Activated CD8-positive, alpha-beta T cell treated with anti-CD3 and anti-CD28 coated beads, Interleukin-2, amount 10 ng/mL, durations not matched to agents 7 days and 5 days (primary cell): ENCODE data around the gene CNOT10. TPM values are rescaled to one million over a fixed set of nuclear protein-coding genes. Genes with fewer than 3 reads are reported as not detected.

Experiments used
- ATAC-seq: fragments of 150-1000 bp; cut with Tn5 transposase; one replicate; pipeline ENCODE4 v1.10.0; 2021; ENCODE audit warnings: moderate library complexity
- CTCF ChIA-PET: fragments of 350-600 bp; sonication (Branson Sonifier 250); formaldehyde crosslinking; loops from one replicate; lab custom pipeline; 2021; ENCODE audit warnings: antibody characterized with exemption; lab: Charles Lee
- POLR2A ChIA-PET: fragments of 350-600 bp; sonication (Branson Sonifier 250); formaldehyde crosslinking; loops from one replicate; lab custom pipeline; 2021; ENCODE audit warnings: antibody characterized with exemption; lab: Charles Lee
- DNase-seq: peaks from one replicate; pipeline ENCODE4 v3.0.0-alpha.2; 2020
- H3K27ac Mint-ChIP-seq: one replicate; pipeline ENCODE4 v1.8.0; 2021; ENCODE audit warnings: mild to moderate bottlenecking, mixed read lengths
- H3K27me3 Mint-ChIP-seq: one replicate; pipeline ENCODE4 v1.8.0; 2021; ENCODE audit warnings: low read depth, mixed read lengths
- H3K36me3 Mint-ChIP-seq: one replicate; pipeline ENCODE4 v1.8.0; 2021; ENCODE audit warnings: low read depth, mixed read lengths
- H3K4me1 Mint-ChIP-seq: one replicate; pipeline ENCODE4 v1.8.0; 2021; ENCODE audit warnings: low read depth, mixed read lengths
- H3K4me3 Mint-ChIP-seq: one replicate; pipeline ENCODE4 v1.8.0; 2021; ENCODE audit warnings: mild to moderate bottlenecking, mixed read lengths
- H3K9me3 Mint-ChIP-seq: one replicate; pipeline ENCODE4 v1.8.0; 2022; ENCODE audit warnings: mixed read lengths; ENCODE audit not compliant: insufficient read depth
- total RNA-seq, 2 experiments: library from RNA; stranded (reverse); gene quantifications; one replicate each; pipeline ENCODE4 v1.2.3, GENCODE V29; 2021

The CNOT10 gene
- total RNA-seq, 2 experiments from 2014 or later, result 70.1 to 74.5 TPM

- Mint-ChIP-seq H3K4me1 (peaks cover 5% of the 10 kb centered on the region), H3K27me3 (no peaks in the 10 kb centered on the region), H3K36me3 (peaks cover 7% of the 10 kb centered on the region), H3K4me3 (no peak overlapping the region), H3K9me3 (no peaks in the 10 kb centered on the region), H3K27ac (no peak overlapping the region)
- no peak for ATAC-seq
- ChIA-PET POLR2A (interaction anchor here (1.1 kb wide), 1 partner anchor 12 kb away, joined by 3 read pairs; the partner anchor contains the start of gene CNOT10), CTCF (no interaction called here)
- DNase-seq, result no peak
These were observed 11.5 kb downstream of the CNOT10 start for GRCh38 chr3:32696523-32696922.

GRCh38 chr3:32698506-32698905 is 13.5 kb downstream of the CNOT10 start:
- H3K27me3 Mint-ChIP-seq, result no peaks in the 10 kb centered on the region
- H3K4me1 Mint-ChIP-seq, result peaks cover 11% of the 10 kb centered on the region
- no peak overlapping the region for H3K27ac Mint-ChIP-seq
- H3K4me3 Mint-ChIP-seq, result no peak overlapping the region
- CTCF ChIA-PET, result interaction anchor here (0.6 kb wide), 1 partner anchor 13 kb away, joined by 3 read pairs; no protein-coding TSS in a partner anchor
- DNase-seq, result no peak
- peaks cover 14% of the 10 kb centered on the region for H3K36me3 Mint-ChIP-seq
- H3K9me3 Mint-ChIP-seq, result no peaks in the 10 kb centered on the region
- ATAC-seq, result no peak
- POLR2A ChIA-PET, result no interaction called here

- no peaks in the 10 kb centered on the region for H3K27me3 Mint-ChIP-seq
- no peaks in the 10 kb centered on the region for H3K9me3 Mint-ChIP-seq
- H3K4me1 Mint-ChIP-seq, result peaks cover 14% of the 10 kb centered on the region
- POLR2A ChIA-PET, result no interaction called here
- H3K27ac Mint-ChIP-seq, result no peak overlapping the region
- H3K4me3 Mint-ChIP-seq, result no peak overlapping the region
- no peak for DNase-seq
- peaks cover 17% of the 10 kb centered on the region for H3K36me3 Mint-ChIP-seq
- no peak for ATAC-seq
- CTCF ChIA-PET, result no interaction called here
These were observed 14.4 kb downstream of the CNOT10 start for GRCh38 chr3:32699429-32699828.

- H3K4me1 Mint-ChIP-seq, result peaks cover 11% of the 10 kb centered on the region
- no peak overlapping the region for H3K4me3 Mint-ChIP-seq
- no peak for DNase-seq
- ChIA-PET CTCF (interaction anchor here (0.9 kb wide), 1 partner anchor 8 kb away, joined by 3 read pairs; no protein-coding TSS in a partner anchor), POLR2A (no interaction called here)
- no peaks in the 10 kb centered on the region for H3K27me3 Mint-ChIP-seq
- H3K36me3 Mint-ChIP-seq, result peaks cover 18% of the 10 kb centered on the region
- no peaks in the 10 kb centered on the region for H3K9me3 Mint-ChIP-seq
- ATAC-seq, result no peak
- no peak overlapping the region for H3K27ac Mint-ChIP-seq
These were observed 15.3 kb downstream of the CNOT10 start for GRCh38 chr3:32700244-32700643.

GRCh38 chr3:32703491-32703972 is 18.5 kb downstream of the CNOT10 start:
- CTCF ChIA-PET, result no interaction called here
- POLR2A ChIA-PET, result no interaction called here

GRCh38 chr3:32705232-32705631 is 20.2 kb downstream of the CNOT10 start:
- peaks cover 43% of the 10 kb centered on the region for H3K4me1 Mint-ChIP-seq
- H3K27ac Mint-ChIP-seq, result no peak overlapping the region
- POLR2A ChIA-PET, result no interaction called here
- H3K27me3 Mint-ChIP-seq, result no peaks in the 10 kb centered on the region
- no peak overlapping the region for H3K4me3 Mint-ChIP-seq
- H3K9me3 Mint-ChIP-seq, result no peaks in the 10 kb centered on the region
- ATAC-seq (no peak), DNase-seq (no peak)
- H3K36me3 Mint-ChIP-seq, result peaks cover 47% of the 10 kb centered on the region
- CTCF ChIA-PET, result interaction anchor here (1.1 to 1.6 kb wide), 3 partner anchors 13 to 76 kb away, joined by 3 to 4 read pairs (median 3); partner anchors contain the start of gene CNOT10

More at GRCh38 chr3:32703491-32703972, 18.5 kb downstream of the CNOT10 start:
- Mint-ChIP-seq H3K9me3 (no peaks in the 10 kb centered on the region), H3K4me1 (peaks cover 31% of the 10 kb centered on the region), H3K4me3 (no peak overlapping the region), H3K27ac (peak overlapping the region; percentile 57), H3K36me3 (peaks cover 36% of the 10 kb centered on the region), H3K27me3 (no peaks in the 10 kb centered on the region)
- DNase-seq (no peak), ATAC-seq (peak; percentile 8)

GRCh38 chr3:32706348-32707025 is 21.5 kb downstream of the CNOT10 start:
- DNase-seq (no peak), ATAC-seq (no peak)
- Mint-ChIP-seq H3K27me3 (no peaks in the 10 kb centered on the region), H3K9me3 (no peaks in the 10 kb centered on the region), H3K36me3 (peaks cover 56% of the 10 kb centered on the region), H3K4me1 (peaks cover 45% of the 10 kb centered on the region), H3K4me3 (no peak overlapping the region), H3K27ac (peak overlapping the region; percentile 45)
- ChIA-PET POLR2A (no interaction called here), CTCF (interaction anchor here (1.1 kb wide), 2 partner anchors 11 to 12 kb away, joined by 3 to 4 read pairs; no protein-coding TSS in a partner anchor)

- Mint-ChIP-seq H3K27ac (no peak overlapping the region), H3K27me3 (no peaks in the 10 kb centered on the region), H3K36me3 (peaks cover 60% of the 10 kb centered on the region), H3K4me3 (no peak overlapping the region), H3K4me1 (peaks cover 44% of the 10 kb centered on the region), H3K9me3 (no peaks in the 10 kb centered on the region)
- ChIA-PET CTCF (interaction anchor here (0.7 to 1.5 kb wide), 3 partner anchors 12 to 176 kb away, joined by 3 to 4 read pairs (median 3); no protein-coding TSS in a partner anchor), POLR2A (no interaction called here)
- ATAC-seq (no peak), DNase-seq (no peak)
These were observed 22.0 kb downstream of the CNOT10 start for GRCh38 chr3:32707026-32707370.

GRCh38 chr3:32708672-32709283 is 23.8 kb downstream of the CNOT10 start:
- no peak for DNase-seq
- Mint-ChIP-seq H3K36me3 (peaks cover 61% of the 10 kb centered on the region), H3K9me3 (no peaks in the 10 kb centered on the region), H3K4me3 (no peak overlapping the region), H3K27ac (no peak overlapping the region), H3K4me1 (peaks cover 36% of the 10 kb centered on the region), H3K27me3 (no peaks in the 10 kb centered on the region)
- POLR2A ChIA-PET, result no interaction called here
- CTCF ChIA-PET, result interaction anchor here (0.7 to 1.5 kb wide), 3 partner anchors 9 to 175 kb away, joined by 3 to 4 read pairs (median 3); no protein-coding TSS in a partner anchor
- no peak for ATAC-seq

- peaks cover 36% of the 10 kb centered on the region for H3K4me1 Mint-ChIP-seq
- no peaks in the 10 kb centered on the region for H3K27me3 Mint-ChIP-seq
- no peak overlapping the region for H3K27ac Mint-ChIP-seq
- ChIA-PET POLR2A (no interaction called here), CTCF (no interaction called here)
- DNase-seq, result no peak
- no peak overlapping the region for H3K4me3 Mint-ChIP-seq
- peaks cover 61% of the 10 kb centered on the region for H3K36me3 Mint-ChIP-seq
- no peaks in the 10 kb centered on the region for H3K9me3 Mint-ChIP-seq
- ATAC-seq, result no peak
These were observed 24.4 kb downstream of the CNOT10 start for GRCh38 chr3:32709346-32709745.

- ChIA-PET CTCF (interaction anchor here (0.7 kb wide), 1 partner anchor 23 kb away, joined by 3 read pairs; no protein-coding TSS in a partner anchor), POLR2A (no interaction called here)
- H3K4me3 Mint-ChIP-seq, result no peak overlapping the region
- no peaks in the 10 kb centered on the region for H3K9me3 Mint-ChIP-seq
- H3K27me3 Mint-ChIP-seq, result no peaks in the 10 kb centered on the region
- H3K36me3 Mint-ChIP-seq, result peaks cover 64% of the 10 kb centered on the region
- H3K4me1 Mint-ChIP-seq, result peaks cover 21% of the 10 kb centered on the region
- no peak overlapping the region for H3K27ac Mint-ChIP-seq
- DNase-seq (no peak), ATAC-seq (no peak)
These were observed 27.6 kb downstream of the CNOT10 start for GRCh38 chr3:32712506-32713055.
